HL-60 (cell line): ENCODE data around the gene SEMA7A.

Experiments
- DNase-seq, 2 experiments: peaks; one replicate each; pipeline ENCODE4 v3.0.0-alpha.2; 2010 to 2020; ENCODE audit warnings: low read depth in 1 of 2, low spot score in 1 of 2
- H3K27ac ChIP-seq: fragments of 250-450 bp; sonication (Bioruptor Pico); replicated peaks from 2 replicates; pipeline ENCODE4 v1.5.1; 2020; ENCODE audit warnings: mild to moderate bottlenecking, moderate library complexity
- H3K27me3 ChIP-seq: fragments of 250-450 bp; sonication (Bioruptor Pico); 2 replicates; pipeline ENCODE4 v1.5.1; 2021; ENCODE audit warnings: mild to moderate bottlenecking, moderate library complexity; ENCODE audit not compliant: insufficient read depth, poor library complexity, severe bottlenecking
- H3K4me3 ChIP-seq: replicated peaks from 2 replicates; pipeline ENCODE4 v1.5.1; 2011; ENCODE audit warnings: mild to moderate bottlenecking, control low read depth, low read length; ENCODE audit not compliant: insufficient read depth
- CTCF ChIP-seq: IDR thresholded peaks from one replicate; pipeline ENCODE4 v1.5.1; 2011; ENCODE audit warnings: low read length, control low read depth, inconsistent platforms; ENCODE audit not compliant: insufficient read depth
- GABPA ChIP-seq: IDR thresholded peaks from 2 replicates; pipeline ENCODE4 v1.6.1; 2012; ENCODE audit warnings: low read depth
- POLR2AphosphoS5 ChIP-seq: IDR thresholded peaks from 2 replicates; pipeline ENCODE4 v1.6.1; 2012; ENCODE audit warnings: low read depth
- REST ChIP-seq: IDR thresholded peaks from 2 replicates; pipeline ENCODE4 v1.6.1; 2012; ENCODE audit warnings: low read depth; ENCODE audit not compliant: insufficient replicate concordance
- SPI1 ChIP-seq: IDR thresholded peaks from 2 replicates; pipeline ENCODE4 v1.6.1; 2012; ENCODE audit warnings: low read depth, mild to moderate bottlenecking, borderline replicate concordance

SEMA7A gene

GRCh38 chr15:74422652-74423430 is 10.9 kb downstream of the SEMA7A start:
- Histone ChIP-seq H3K27me3 (no peaks in the 10 kb centered on the region), H3K27ac (no peak overlapping the region), H3K4me3 (no peak overlapping the region)
- DNase-seq = no peak
- TF ChIP-seq GABPA (no peak), REST (no peak), SPI1 (no peak), CTCF (no peak), POLR2AphosphoS5 (no peak)

- TF ChIP-seq REST (no peak), CTCF (no peak), GABPA (no peak)
- no peak overlapping the region for H3K27ac ChIP-seq
- no peaks in the 10 kb centered on the region for H3K27me3 ChIP-seq
- DNase-seq = no peak
- no peak overlapping the region for H3K4me3 ChIP-seq
Observed at GRCh38 chr15:74422265-74422651, 11.5 kb downstream of the SEMA7A start.

GRCh38 chr15:74421302-74422245 is 12.2 kb downstream of the SEMA7A start:
- no peak overlapping the region for H3K27ac ChIP-seq
- TF ChIP-seq GABPA (no peak), POLR2AphosphoS5 (no peak), CTCF (no peak)
- DNase-seq = no peak
- H3K4me3 ChIP-seq = no peak overlapping the region
- no peaks in the 10 kb centered on the region for H3K27me3 ChIP-seq
